Fibroblast of skin of back (primary cell): ENCODE results near the gene CNPY1.
"Not testable (repeated sequence)": the region's sequence is repeated elsewhere in the genome, so short reads cannot be mapped to it uniquely, and the experiment has no call there.

Experiments
- DNase-seq: peaks from one replicate; pipeline ENCODE4 v3.0.0-alpha.2; 2013

CNPY1 gene

DNA sequence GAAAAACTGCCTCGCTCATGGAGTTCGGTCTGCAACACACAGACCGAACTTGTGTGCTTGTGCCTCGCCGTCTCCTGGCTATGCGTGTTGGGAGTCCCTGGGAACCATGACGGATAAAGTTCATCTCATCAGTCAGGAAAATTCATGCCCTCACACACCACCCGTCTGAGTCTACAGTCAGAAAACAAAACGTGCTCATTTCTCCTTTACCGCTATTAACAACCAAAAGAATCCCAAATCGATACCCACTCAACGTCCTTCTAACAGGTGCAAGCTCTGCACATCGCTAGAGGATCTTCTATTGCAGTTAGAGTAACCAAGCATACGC is 13.6 kb downstream of the CNPY1 start:
- DNase-seq, result no peak

DNA sequence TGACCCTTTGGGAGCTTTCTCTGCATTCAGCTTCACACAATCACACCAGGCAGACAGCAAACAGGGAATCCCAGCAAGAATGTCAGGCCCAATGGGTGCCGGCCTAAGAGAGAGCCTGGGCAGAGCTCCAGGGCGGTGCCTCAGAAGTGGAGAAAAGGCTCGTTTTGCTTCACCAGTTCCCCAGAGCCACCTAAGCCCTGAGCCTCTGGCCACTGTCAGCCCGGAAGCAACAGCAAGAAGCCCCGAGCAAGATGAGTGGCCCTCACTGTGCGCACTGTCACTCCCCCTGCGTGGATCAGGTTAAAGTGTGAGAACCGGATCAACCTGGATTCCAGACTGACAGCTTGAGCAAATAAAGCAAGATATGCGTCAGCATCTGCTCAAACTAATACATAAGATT is 14.7 kb downstream of the CNPY1 start:
- no peak for DNase-seq

DNA sequence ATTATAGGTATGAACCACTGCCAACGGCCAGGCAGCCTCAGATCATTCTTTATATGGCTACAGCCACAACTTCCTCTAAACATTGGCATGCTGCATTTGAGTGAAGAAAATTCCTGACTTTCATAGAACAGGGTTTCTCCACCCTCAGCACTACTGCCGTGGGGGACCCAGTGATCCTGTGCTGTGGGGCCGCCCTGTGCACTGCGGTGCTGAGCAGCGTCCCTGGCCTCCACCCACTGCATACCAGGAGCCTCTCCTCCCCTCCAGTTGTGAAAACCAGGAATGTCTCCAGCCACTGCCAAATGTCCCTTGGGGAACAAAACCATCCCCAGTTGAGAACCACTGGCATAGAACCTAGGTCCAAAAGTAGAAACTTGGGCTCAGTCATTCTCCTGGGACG is 15.8 kb downstream of the CNPY1 start:
- DNase-seq, result no peak

DNA sequence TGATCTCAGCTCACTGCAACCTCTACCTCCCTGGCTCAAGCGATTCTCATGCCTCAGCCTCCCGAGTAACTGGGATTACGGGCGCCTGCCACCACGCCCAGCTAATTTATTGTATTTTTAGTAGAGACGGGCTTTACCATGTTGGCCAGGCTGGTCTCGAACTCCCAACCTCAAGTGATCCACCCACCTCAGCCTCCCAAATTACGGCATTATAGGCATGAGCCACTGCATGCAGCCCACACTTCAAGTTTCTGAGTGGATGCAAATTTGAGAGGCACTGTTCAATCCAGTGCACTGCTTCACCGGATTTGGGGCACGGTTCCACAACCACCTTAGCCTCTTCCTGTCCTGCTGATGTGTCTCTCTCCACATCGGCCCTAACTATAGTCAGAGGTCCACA is 16.5 kb downstream of the CNPY1 start:
- DNase-seq, result no peak

DNA sequence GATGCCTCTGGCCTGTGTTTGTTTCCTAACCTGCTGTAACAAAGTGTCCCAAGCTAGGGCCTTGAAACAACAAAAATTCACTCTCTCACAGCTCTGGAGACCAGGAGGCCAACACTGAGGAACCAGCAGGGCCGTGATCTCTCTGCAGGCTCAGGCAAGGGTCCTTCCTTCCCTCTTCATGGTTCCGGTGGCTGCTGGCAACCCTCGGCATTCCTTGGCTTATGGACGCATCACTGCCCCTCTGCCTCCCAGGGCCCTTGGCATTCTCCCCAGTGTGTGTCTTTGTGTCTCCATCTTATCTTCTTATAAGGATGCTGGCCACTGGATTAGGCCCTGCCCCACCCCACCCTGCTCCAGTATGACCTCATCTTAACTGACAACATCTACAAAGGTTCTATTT is 17.0 kb downstream of the CNPY1 start:
- no peak for DNase-seq

DNA sequence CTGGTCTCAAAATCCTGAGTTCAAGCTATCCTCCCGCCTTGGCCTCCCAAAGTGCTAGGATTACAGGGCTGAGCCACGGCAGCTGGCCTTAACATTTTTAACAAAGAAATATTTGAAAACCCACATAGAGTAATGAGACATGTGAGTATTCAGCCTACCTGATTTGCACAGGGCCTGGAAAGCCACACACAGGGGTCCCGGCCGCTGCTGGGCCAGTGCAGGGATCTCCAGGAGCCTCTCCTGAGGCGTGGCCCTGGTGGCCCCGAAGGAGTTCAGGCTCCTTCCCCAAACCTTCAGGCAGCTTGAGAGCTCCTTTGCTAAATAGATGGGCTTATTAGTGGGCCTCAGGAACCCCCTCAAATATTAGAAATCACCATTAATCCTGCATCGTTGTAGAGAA is 18.7 kb downstream of the CNPY1 start:
- no peak for DNase-seq

DNA sequence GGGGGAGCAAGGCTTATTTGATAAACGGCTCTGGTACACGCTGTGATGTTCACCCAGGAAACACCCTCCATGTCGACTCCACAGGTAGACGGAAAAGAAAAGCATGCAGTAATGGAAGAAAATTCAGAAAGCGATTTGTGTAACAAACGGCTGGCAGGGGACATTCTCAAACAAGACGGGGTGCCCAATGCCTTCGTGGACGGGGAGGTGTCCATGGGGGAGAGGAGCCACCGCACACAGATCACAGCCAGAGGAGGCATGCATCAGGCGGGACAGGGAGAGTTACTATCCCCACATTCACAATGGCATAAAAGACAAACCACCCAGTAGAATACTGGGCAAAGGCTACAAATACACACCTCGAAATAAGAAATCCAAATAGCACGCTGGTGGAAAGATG is 20.1 kb downstream of the CNPY1 start:
- no peak for DNase-seq

DNA sequence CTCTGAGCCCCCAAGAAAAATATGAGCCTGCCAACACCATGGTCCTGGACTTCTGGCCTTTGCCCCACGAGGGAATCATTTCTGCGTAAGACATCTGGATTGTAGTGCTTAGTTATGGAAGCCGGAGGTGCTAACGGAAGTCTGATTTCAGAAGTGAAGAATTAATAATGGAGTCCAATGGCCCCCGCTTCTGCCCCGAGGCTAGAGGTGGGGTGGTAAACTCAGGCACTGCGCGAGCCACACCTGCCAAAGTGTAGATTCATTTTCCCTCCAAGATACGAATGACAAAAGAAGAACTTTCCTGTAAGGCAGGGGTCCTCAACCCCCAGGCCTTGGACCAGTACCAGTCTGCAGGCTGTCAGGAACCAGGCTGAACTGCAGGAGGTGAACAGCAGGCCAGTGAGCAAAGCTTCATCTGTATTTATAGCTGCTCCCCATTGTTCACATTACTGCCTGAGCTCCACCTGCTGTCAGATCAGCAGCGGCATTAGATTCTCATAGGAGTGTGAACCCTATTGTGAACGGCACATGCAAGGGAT is 22.3 kb downstream of the CNPY1 start:
- DNase-seq, result no peak

DNA sequence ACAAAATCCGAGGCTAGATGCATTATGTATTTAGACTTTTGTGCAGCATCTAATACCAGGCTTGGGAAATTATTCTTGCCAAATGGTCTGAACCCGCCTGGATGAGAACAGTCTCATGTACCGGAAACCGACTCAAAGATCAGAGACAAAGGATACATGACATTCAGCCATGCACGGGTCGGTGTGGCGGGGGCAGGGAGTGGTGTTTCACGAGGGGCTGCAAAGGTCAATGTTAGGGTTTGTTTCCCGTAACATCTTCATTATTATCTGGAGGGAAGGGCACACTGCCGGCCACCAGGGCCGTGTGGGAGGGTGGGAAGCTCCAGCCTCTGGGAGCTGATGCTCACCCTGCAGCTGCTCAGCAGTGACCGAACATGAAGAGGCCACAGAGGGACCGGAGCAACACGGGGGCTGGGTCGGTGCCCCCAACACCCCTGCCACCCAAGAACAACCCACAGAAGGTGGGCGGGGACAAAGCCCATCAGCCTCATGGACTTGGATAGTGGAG is 23.1 kb downstream of the CNPY1 start:
- no peak for DNase-seq

DNA sequence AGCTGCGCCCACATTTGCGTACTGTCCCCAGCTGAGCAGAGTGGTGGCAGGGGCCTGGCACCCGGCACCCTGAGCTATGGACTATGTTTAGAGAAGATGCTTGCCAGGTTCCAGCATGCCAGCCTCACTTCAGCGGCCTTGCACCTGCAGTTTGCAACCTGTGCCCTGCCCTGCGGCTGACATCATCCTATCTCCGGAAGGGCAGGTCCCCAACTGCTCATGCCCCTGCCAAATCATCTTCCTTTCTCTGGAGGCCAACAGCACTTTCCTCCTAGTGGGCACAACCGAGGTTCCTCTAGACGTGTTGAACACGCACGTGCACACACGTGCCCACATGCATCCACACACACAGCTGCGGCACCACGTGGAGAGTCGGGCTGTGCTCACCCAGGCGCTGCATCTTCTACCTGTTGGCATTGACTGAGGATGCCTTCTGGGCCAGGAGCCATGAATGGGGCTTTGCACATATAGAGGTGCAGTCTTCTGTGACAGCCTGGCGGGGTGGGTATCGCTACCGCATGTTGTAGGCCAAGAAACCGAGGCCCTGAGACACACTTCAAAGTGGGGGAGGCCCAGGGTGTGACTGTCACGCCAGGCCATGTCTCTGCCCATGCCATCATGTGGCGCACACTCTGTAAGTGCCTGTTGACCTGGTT is 24.5 kb downstream of the CNPY1 start:
- DNase-seq, result no peak

DNA sequence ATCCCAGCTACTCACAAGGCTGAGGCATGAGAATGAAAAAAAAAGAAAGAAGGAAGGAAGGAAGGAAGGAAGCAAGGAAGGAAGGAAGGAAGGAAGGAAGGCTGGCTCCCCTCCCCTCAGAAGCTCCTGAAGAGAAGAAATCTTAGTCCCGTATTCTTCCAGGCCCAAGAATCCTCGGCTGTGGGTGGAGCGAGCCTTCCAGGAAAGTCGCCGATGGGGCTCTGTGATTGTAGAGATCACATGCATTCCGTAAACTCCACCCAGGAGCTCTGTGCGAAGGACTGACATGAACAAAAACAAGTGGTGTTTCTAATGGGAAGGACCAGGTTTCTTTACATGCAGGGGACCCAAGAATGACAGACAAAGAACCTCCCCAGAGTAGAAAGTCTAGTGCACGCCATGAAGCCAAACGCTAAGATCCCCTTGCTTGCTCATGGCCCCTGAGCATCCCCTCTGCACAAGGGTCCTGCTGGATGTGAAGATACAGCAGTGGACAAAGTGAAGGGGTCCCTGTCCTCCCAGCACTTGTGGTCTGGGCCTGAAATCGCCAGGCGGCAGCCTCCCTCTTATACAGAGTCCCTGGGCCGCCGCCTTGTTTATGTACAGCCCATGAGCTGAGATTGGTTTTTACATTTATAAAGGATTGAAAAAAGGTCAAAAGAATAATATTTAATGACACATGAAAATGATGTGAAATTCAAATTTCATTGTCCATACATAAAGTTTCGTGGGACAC is 25.2 kb downstream of the CNPY1 start:
- DNase-seq, result no peak

DNA sequence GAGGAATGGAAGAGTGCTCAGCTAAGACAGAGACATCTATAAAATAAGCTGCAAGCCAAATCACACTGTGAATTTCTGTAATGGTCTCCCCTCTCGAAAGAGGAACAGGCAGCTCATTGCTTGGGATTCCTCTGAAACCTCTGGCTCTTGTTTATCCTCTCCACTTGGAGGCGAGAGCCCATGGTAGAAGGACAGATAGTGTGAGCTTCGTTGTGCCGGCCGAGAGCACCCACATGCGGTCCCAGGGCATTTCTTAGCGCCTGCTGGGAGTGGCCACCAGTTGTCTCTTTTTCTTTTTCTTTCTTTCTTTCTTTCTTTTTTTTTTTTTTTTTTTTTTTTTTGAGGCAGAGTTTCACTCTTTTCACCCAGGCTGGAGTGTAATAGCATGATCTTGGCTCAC is 26.2 kb downstream of the CNPY1 start:
- no peak for DNase-seq

DNA sequence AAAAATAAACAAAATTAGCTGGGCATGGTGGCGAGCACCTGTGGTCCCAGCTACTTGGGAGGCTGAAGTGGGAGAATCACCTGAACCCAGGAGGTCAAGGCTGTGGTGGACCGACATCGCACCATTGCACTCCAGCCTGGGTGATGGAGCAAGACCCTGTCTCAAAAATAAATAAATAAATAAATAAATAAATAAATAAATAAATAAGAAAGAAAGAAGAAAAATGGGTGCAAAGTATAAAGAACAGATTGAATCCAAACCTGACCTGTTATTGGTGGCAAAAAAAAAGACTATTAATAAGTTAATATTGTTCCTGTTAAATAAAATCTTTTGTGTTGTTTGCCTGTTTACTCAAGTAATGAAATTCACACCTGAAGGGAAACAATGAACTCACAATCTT is 27.0 kb downstream of the CNPY1 start:
- not testable (repeated sequence) for DNase-seq

DNA sequence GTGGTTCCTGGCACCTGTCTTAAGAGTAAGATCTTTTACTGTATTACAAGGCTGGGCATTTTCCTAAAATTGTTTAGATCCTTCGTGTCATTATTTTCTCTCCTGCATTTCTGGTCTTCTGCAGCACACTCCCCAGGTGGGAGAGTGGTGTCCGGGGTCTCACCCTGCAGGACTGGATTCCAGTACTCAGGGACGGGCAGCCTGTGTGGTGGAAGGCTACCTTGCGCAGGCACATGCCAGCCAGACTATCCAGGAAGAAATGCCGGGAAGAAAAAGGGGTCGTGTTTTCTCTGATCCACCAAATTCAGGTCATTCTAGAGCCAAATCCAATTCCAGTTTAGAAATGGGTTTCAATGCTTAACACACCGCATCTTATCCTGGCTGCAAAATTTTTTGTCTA is 27.7 kb downstream of the CNPY1 start:
- DNase-seq, result no peak

DNA sequence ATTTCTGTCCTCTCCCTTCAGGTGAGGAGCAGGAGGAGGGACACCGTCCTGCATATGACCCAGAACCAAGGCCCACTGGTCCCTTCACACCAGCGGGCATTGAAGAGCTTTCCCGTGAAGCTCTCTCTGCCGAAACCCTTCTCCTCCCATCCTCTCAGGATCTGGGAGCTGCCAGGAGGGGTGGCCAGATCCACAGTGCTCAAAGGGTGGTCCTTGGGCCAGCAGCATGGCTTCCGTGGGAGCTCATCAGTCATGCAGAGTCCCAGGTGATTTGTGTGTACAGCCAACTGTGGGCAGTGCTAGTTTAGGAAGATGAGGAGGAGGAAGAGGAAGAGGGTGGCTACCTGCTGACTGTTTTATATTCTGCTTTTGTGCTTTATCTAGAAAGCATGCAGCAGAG is 28.4 kb downstream of the CNPY1 start:
- no peak for DNase-seq

DNA sequence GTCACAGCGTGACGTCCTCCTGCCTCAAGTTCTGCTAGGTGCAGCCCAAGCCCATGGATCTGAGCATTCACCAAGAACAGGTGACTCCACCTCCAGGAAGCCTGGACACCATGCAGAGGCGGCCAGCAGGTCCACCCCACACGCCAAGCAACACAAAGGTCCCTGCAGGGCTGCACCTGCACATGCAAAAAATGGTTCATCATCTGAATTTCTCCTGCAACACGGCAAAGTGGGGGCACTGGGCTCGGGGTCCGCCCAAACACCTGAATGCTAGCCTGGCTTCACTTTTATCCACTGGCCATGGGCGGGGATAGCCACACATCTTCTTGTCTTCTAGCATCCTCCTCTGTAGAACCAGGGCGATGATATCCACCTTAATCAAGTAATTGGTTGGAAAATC is 28.9 kb downstream of the CNPY1 start:
- no peak for DNase-seq

DNA sequence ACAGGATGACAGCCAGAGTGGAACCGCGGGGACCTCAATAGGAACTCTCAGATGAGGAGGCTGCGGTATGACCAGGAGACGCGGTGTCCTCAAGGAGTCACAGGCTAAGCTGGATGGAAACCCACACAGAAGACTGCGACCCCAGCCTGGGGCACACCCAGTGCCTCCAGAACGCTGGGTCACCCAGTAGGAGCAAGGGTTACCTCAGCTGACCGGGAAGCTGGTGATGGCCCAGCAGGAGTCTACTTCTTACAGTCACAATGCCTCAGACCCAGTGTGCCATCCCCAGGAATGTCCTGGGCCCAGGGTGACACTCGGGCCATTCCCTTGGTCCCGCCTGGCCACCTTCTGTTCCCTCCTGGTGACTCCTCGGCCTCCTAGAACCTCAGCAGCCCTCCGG is 29.9 kb downstream of the CNPY1 start:
- no peak for DNase-seq

DNA sequence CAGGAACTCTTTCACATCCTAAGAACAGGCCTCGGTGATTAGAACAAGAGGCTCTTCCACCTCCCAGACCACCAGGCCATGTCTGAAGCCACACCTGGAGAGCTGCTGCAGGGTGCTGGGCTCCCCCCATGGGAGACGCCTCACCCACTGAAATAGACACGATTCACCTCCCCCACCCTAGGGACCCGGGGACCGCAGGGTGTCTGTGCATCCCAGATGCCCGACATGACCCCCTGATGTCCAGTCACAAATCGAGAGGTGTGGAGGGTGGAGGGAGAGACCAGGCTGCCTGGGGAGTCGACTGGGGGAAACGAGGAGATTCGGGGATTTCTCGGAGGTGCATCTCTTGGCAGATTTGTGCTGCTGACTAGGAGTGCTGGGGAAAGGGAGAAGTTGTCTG is 31.0 kb downstream of the CNPY1 start:
- no peak for DNase-seq

DNA sequence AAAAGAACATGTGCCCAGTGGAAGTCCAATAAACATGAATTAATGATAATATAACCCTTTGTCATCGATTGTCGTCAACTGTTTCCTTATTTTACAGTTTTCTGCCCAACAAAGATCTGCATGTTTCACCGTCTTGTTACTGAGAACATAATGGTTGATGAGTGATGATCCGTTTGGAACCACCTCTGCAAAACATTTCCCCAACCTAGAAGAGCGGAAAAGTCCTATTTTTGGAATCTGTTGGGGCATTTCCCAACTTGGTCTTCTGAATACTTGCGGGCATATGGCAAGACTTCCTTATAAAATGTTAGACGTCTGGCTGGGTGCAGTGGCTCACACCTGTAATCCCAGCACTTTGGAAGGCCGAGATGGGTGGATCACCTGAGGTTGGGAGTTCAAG is 32.1 kb downstream of the CNPY1 start:
- no peak for DNase-seq

DNA sequence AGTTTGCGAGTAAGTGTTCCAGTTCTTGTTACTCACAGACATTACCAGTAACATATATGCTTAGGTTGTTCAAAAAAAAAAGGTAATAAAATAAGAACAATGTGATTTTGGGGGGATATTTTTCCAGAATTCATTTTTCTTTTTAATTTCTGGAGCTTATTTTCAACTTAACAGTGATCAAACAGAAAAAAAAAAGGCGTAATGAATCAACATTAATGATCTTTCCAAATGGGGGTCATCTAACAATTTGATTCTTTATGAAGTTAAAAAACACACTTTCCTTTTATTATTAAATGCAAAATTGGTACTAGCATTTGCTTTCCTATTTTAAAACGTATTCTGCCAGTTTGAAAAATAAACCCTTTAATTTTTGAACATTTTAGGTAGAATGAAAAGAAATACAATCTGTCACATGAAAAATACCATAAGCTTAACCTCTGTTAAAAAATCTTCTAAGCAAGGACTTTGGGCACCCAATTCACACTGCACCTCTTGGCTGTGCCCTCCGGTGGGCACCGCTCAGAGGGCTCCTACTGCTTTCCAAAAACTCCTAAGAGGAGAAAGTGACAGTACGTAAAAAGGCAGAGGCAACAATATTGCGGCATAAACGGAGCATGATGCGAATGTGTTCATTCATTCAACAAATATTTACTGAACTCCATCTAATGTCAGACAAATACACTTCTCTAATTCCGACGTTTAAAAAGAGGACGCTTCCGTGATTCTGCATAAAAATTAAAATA is 32.6 kb downstream of the CNPY1 start:
- DNase-seq, result no peak

DNA sequence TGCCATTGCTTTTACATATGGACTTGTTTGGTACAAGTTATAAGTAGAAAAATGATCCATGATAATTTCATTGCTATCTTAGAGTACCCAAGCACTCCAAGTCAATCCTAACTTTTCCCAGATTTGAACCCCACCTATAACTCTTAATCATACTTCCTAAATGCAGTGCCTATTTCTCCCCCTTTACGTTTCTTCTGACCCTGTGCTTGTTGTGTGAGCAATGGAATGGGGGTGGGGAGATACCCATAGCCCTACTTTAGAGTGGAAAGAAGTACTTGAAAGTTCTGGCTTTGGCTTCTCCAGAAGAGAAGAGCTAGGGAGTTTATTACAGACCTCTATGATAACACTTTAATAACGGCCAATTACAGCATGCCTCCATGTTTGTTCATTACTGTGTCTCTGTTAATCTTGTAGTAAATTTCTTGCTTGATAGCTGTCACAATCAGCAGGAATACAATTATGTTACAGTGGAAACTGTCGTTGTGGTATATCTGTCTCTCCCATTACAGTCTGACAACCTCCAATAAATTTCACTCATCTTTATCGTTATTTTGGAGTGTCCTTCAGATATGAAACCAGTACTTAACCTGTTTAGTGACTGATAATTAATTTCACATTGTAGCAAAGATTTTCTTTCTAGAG is 34.0 kb downstream of the CNPY1 start:
- DNase-seq, result no peak

DNA sequence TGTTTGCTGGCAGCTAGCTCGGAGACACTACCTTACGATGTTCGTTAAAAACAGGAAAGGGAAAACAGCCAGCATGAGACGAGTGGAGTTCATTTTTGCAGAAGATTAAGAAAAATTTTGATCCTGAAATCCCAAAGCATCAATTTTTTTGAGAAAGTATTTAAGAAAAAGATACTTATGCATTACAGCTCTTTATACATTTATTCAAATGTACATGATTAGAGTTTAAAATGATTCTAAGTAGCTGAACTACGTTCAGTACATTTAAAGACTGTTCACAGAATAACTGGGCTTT is 34.7 kb downstream of the CNPY1 start:
- no peak for DNase-seq

DNA sequence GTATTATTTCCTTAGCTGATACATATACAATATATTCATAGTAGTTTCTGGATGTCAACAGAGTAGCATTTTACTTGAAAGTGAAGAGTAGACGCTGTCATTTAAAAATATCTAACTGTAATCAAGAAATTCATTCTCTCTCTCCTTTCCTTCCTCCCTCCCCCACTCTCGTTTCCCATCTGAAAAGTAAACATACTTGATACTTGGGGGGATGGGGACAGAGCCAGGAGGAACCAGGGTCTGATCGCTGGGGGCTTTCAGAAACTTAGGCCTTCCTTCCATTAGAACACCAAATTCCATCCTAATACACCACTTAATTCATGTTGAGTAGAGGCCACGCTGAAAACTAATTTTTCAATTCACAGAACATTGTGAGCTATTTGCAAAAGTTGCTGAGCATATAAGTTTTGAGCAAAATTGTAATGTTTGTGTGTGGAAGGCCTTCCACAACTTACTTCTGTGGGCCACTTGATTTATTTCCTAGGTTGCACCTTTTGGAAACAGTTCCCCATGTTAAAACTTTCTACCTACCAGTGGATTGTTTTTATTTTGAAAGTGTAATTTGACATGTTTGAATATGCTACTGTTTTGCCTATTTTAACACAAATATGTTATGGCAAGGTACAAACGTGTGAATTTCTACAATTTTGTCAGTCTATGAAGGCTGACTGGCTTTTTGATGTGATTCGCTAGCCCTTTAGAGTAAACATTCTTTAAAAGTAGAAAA is 35.2 kb downstream of the CNPY1 start:
- no peak for DNase-seq
